Measurements from ENCODE around the gene WDR7. TPM values are rescaled to one million over a fixed set of nuclear protein-coding genes. Genes with fewer than 3 reads are reported as not detected.

The WDR7 gene
- total RNA-seq, 2 experiments from 2014 or later: 41.5 to 44.3 TPM

GRCh38 chr18:57048351-57048750 lies 397.2 kb downstream of the WDR7 start:
- H3K9me3 Mint-ChIP-seq: peaks cover 2% of the 10 kb centered on the region
- H3K27ac Mint-ChIP-seq: no peak overlapping the region
- DNase-seq: no peak
- no peaks in the 10 kb centered on the region for H3K36me3 Mint-ChIP-seq (ENCODE audit: low read depth)
- H3K27me3 Mint-ChIP-seq: no peaks in the 10 kb centered on the region
- H3K4me3 Mint-ChIP-seq: no peak overlapping the region
- H3K4me1 Mint-ChIP-seq: no peaks in the 10 kb centered on the region
- ChIA-PET POLR2A (no interaction called here), CTCF (no interaction called here)

- no peak for DNase-seq
- CTCF ChIA-PET: no interaction called here
- H3K4me3 Mint-ChIP-seq: no peak overlapping the region
- no peaks in the 10 kb centered on the region for H3K27me3 Mint-ChIP-seq
- no peaks in the 10 kb centered on the region for H3K9me3 Mint-ChIP-seq
- H3K36me3 Mint-ChIP-seq (ENCODE audit: low read depth): no peaks in the 10 kb centered on the region
- POLR2A ChIA-PET: no interaction called here
- H3K4me1 Mint-ChIP-seq: no peaks in the 10 kb centered on the region
- H3K27ac Mint-ChIP-seq: no peak overlapping the region
These were observed 397.7 kb downstream of the WDR7 start for GRCh38 chr18:57048859-57049258.

GRCh38 chr18:57050310-57050949 lies 399.3 kb downstream of the WDR7 start:
- POLR2A ChIA-PET: no interaction called here
- Mint-ChIP-seq H3K9me3 (peaks cover 10% of the 10 kb centered on the region), H3K27me3 (peaks cover 5% of the 10 kb centered on the region)

GRCh38 chr18:57051021-57051656 lies 400.0 kb downstream of the WDR7 start:
- Mint-ChIP-seq H3K27ac (no peak overlapping the region), H3K4me3 (no peak overlapping the region), H3K36me3 (ENCODE audit: low read depth) (no peaks in the 10 kb centered on the region), H3K4me1 (no peaks in the 10 kb centered on the region), H3K27me3 (peaks cover 11% of the 10 kb centered on the region), H3K9me3 (peaks cover 10% of the 10 kb centered on the region)
- CTCF ChIA-PET: no interaction called here
- POLR2A ChIA-PET: no interaction called here
- no peak for DNase-seq

More at GRCh38 chr18:57050310-57050949, 399.3 kb downstream of the WDR7 start:
- Mint-ChIP-seq H3K27ac (no peak overlapping the region), H3K4me1 (no peaks in the 10 kb centered on the region), H3K36me3 (ENCODE audit: low read depth) (no peaks in the 10 kb centered on the region), H3K4me3 (no peak overlapping the region)
- DNase-seq: no peak
- CTCF ChIA-PET: no interaction called here

GRCh38 chr18:57051657-57052044 lies 400.5 kb downstream of the WDR7 start:
- Mint-ChIP-seq H3K36me3 (ENCODE audit: low read depth) (no peaks in the 10 kb centered on the region), H3K4me3 (no peak overlapping the region), H3K27me3 (peaks cover 11% of the 10 kb centered on the region), H3K4me1 (no peaks in the 10 kb centered on the region), H3K27ac (no peak overlapping the region), H3K9me3 (peaks cover 10% of the 10 kb centered on the region)
- POLR2A ChIA-PET: no interaction called here
- no peak for DNase-seq
- CTCF ChIA-PET: no interaction called here

GRCh38 chr18:57052173-57052572 lies 401.0 kb downstream of the WDR7 start:
- ChIA-PET CTCF (no interaction called here), POLR2A (no interaction called here)
- DNase-seq: no peak
- Mint-ChIP-seq H3K4me3 (no peak overlapping the region), H3K27me3 (peaks cover 11% of the 10 kb centered on the region), H3K9me3 (peaks cover 10% of the 10 kb centered on the region), H3K27ac (no peak overlapping the region), H3K4me1 (no peaks in the 10 kb centered on the region), H3K36me3 (ENCODE audit: low read depth) (no peaks in the 10 kb centered on the region)

GRCh38 chr18:57052759-57053158 lies 401.6 kb downstream of the WDR7 start:
- peaks cover 14% of the 10 kb centered on the region for H3K27me3 Mint-ChIP-seq
- H3K36me3 Mint-ChIP-seq (ENCODE audit: low read depth): no peaks in the 10 kb centered on the region
- no peak overlapping the region for H3K4me3 Mint-ChIP-seq
- H3K4me1 Mint-ChIP-seq: no peaks in the 10 kb centered on the region
- H3K9me3 Mint-ChIP-seq: peaks cover 10% of the 10 kb centered on the region
- no peak for DNase-seq
- H3K27ac Mint-ChIP-seq: no peak overlapping the region
- ChIA-PET CTCF (no interaction called here), POLR2A (no interaction called here)

GRCh38 chr18:57054891-57055290 lies 403.7 kb downstream of the WDR7 start:
- no peak for DNase-seq
- Mint-ChIP-seq H3K27ac (no peak overlapping the region), H3K4me3 (no peak overlapping the region), H3K4me1 (no peaks in the 10 kb centered on the region), H3K27me3 (peaks cover 19% of the 10 kb centered on the region), H3K36me3 (ENCODE audit: low read depth) (no peaks in the 10 kb centered on the region), H3K9me3 (peaks cover 10% of the 10 kb centered on the region)
- CTCF ChIA-PET: no interaction called here
- POLR2A ChIA-PET: no interaction called here

GRCh38 chr18:57057890-57058289 lies 406.7 kb downstream of the WDR7 start:
- H3K27me3 Mint-ChIP-seq: peaks cover 19% of the 10 kb centered on the region
- CTCF ChIA-PET: no interaction called here
- H3K4me1 Mint-ChIP-seq: no peaks in the 10 kb centered on the region
- no peak overlapping the region for H3K27ac Mint-ChIP-seq
- H3K9me3 Mint-ChIP-seq: peaks cover 10% of the 10 kb centered on the region
- H3K36me3 Mint-ChIP-seq (ENCODE audit: low read depth): no peaks in the 10 kb centered on the region
- POLR2A ChIA-PET: no interaction called here
- no peak for DNase-seq
- H3K4me3 Mint-ChIP-seq: no peak overlapping the region

GRCh38 chr18:57058734-57059133 lies 407.6 kb downstream of the WDR7 start:
- POLR2A ChIA-PET: interaction anchor here (0.6 kb wide), 1 partner anchor 36 kb away, joined by 3 read pairs; no protein-coding TSS in a partner anchor
- no peaks in the 10 kb centered on the region for H3K4me1 Mint-ChIP-seq
- H3K27me3 Mint-ChIP-seq: peaks cover 19% of the 10 kb centered on the region
- peaks cover 10% of the 10 kb centered on the region for H3K9me3 Mint-ChIP-seq
- no peak for DNase-seq
- CTCF ChIA-PET: no interaction called here
- no peak overlapping the region for H3K4me3 Mint-ChIP-seq
- H3K27ac Mint-ChIP-seq: no peak overlapping the region
- no peaks in the 10 kb centered on the region for H3K36me3 Mint-ChIP-seq (ENCODE audit: low read depth)

GRCh38 chr18:57059366-57059765 lies 408.2 kb downstream of the WDR7 start:
- Mint-ChIP-seq H3K27ac (no peak overlapping the region), H3K4me1 (no peaks in the 10 kb centered on the region), H3K36me3 (ENCODE audit: low read depth) (no peaks in the 10 kb centered on the region), H3K27me3 (peaks cover 18% of the 10 kb centered on the region), H3K4me3 (no peak overlapping the region), H3K9me3 (peaks cover 8% of the 10 kb centered on the region)
- no peak for DNase-seq
- ChIA-PET CTCF (no interaction called here), POLR2A (interaction anchor here (0.6 kb wide), 1 partner anchor 35 kb away, joined by 3 read pairs; no protein-coding TSS in a partner anchor)

- H3K9me3 Mint-ChIP-seq: no peaks in the 10 kb centered on the region
- CTCF ChIA-PET: no interaction called here
- POLR2A ChIA-PET: no interaction called here
- H3K36me3 Mint-ChIP-seq (ENCODE audit: low read depth): no peaks in the 10 kb centered on the region
- H3K4me3 Mint-ChIP-seq: no peak overlapping the region
- H3K27ac Mint-ChIP-seq: no peak overlapping the region
- peaks cover 12% of the 10 kb centered on the region for H3K27me3 Mint-ChIP-seq
- no peaks in the 10 kb centered on the region for H3K4me1 Mint-ChIP-seq
- DNase-seq: no peak
These were observed 409.7 kb downstream of the WDR7 start for GRCh38 chr18:57060814-57061213.

- no peak overlapping the region for H3K27ac Mint-ChIP-seq
- ChIA-PET POLR2A (no interaction called here), CTCF (no interaction called here)
- H3K27me3 Mint-ChIP-seq: peaks cover 8% of the 10 kb centered on the region
- no peak for DNase-seq
- no peaks in the 10 kb centered on the region for H3K36me3 Mint-ChIP-seq (ENCODE audit: low read depth)
- H3K4me1 Mint-ChIP-seq: no peaks in the 10 kb centered on the region
- no peak overlapping the region for H3K4me3 Mint-ChIP-seq
- H3K9me3 Mint-ChIP-seq: no peaks in the 10 kb centered on the region
These were observed 411.0 kb downstream of the WDR7 start for GRCh38 chr18:57062178-57062577.

GRCh38 chr18:57062844-57063243 lies 411.7 kb downstream of the WDR7 start:
- POLR2A ChIA-PET: no interaction called here
- CTCF ChIA-PET: no interaction called here

More at GRCh38 chr18:57062844-57063243, 411.7 kb downstream of the WDR7 start:
- no peak overlapping the region for H3K4me3 Mint-ChIP-seq
- H3K4me1 Mint-ChIP-seq: no peaks in the 10 kb centered on the region
- H3K27ac Mint-ChIP-seq: no peak overlapping the region
- H3K27me3 Mint-ChIP-seq: peaks cover 4% of the 10 kb centered on the region
- DNase-seq: no peak
- H3K9me3 Mint-ChIP-seq: no peaks in the 10 kb centered on the region
- H3K36me3 Mint-ChIP-seq (ENCODE audit: low read depth): no peaks in the 10 kb centered on the region
